H1 (cell line): ENCODE data around the gene NABP2. TPM values are rescaled to one million over a fixed set of nuclear protein-coding genes. Genes with fewer than 3 reads are reported as not detected.

ENCODE experiments used
- CTCF ChIA-PET: fragments of 300-600 bp; sonication (Branson Sonifier 250); formaldehyde crosslinking; loops from one replicate; lab custom pipeline; 2021; ENCODE audit not compliant: partially characterized antibody; lab: Charles Lee
- POLR2A ChIA-PET: fragments of 300-600 bp; sonication (Branson Sonifier 250); formaldehyde crosslinking; loops from one replicate; lab custom pipeline; 2021; ENCODE audit warnings: inconsistent platforms; ENCODE audit not compliant: partially characterized antibody; lab: Charles Lee
- DNase-seq, 2 experiments: peaks; one replicate each; pipeline versions ENCODE4 v3.0.0 to v3.0.0-alpha.2; 2010 to 2022; ENCODE audit warnings: low spot score in 2 of 2, low read depth in 1 of 2, mixed read lengths in 1 of 2
- FAIRE-seq: peaks from 2 replicates; lab custom pipeline; 2011; peaks lifted over from hg19 to GRCh38; lab: Jason Lieb, UNC
- H2AFZ ChIP-seq: 2 replicates; pipeline ENCODE4 v1.8.1; 2012; ENCODE audit warnings: low read length, inconsistent platforms
- H2AK5ac ChIP-seq: 2 replicates; pipeline ENCODE4 v1.6.1; 2013; ENCODE audit warnings: low read depth, low read length
- H2BK120ac ChIP-seq: replicated peaks from 2 replicates; pipeline ENCODE3; 2013; ENCODE audit warnings: low read depth, low read length, inconsistent platforms
- H2BK12ac ChIP-seq: 2 replicates; pipeline ENCODE4 v1.6.1; 2013; ENCODE audit warnings: low read depth, low read length
- H2BK15ac ChIP-seq: 2 replicates; pipeline ENCODE4 v1.6.1; 2013; ENCODE audit warnings: low read length
- H2BK20ac ChIP-seq: 2 replicates; pipeline ENCODE4 v1.6.1; 2013; ENCODE audit warnings: low read length
- H2BK5ac ChIP-seq: 2 replicates; pipeline ENCODE4 v1.6.1; 2013; ENCODE audit warnings: low read depth, low read length
- H3K14ac ChIP-seq: 2 replicates; pipeline ENCODE4 v1.6.1; 2013; ENCODE audit warnings: inconsistent platforms; ENCODE audit not compliant: insufficient read length
- H3K18ac ChIP-seq: 2 replicates; pipeline ENCODE4 v1.6.1; 2013; ENCODE audit warnings: low read length; ENCODE audit errors: extremely low read depth
- H3K23ac ChIP-seq: 2 replicates; pipeline ENCODE4 v1.6.1; 2013; ENCODE audit warnings: inconsistent platforms; ENCODE audit not compliant: insufficient read length
- H3K23me2 ChIP-seq: 2 replicates; pipeline ENCODE4 v1.6.1; 2013; ENCODE audit warnings: low read depth, low read length
- H3K27ac ChIP-seq: 2 replicates; pipeline ENCODE4 v1.6.1; 2011; ENCODE audit warnings: low read depth, low read length, inconsistent platforms
- H3K27me3 ChIP-seq, 4 experiments: replicated peaks in 1 of 4; 1 replicate in 1 of 4; 2 replicates in 3 of 4; pipeline versions ENCODE4 v1.6.1 to v1.8.1; 2011 to 2013; ENCODE audit warnings: low read length in 3 of 4, mild to moderate bottlenecking in 3 of 4, inconsistent platforms in 2 of 4, mixed read lengths in 2 of 4, moderate library complexity in 1 of 4; ENCODE audit not compliant: control insufficient read depth in 3 of 4, insufficient read depth in 3 of 4; ENCODE audit errors: extremely low read depth in 1 of 4
- H3K36me3 ChIP-seq, 4 experiments: 2 replicates each; pipeline versions ENCODE4 v1.6.1 to v1.8.1; 2011 to 2013; ENCODE audit warnings: mild to moderate bottlenecking in 4 of 4, low read length in 3 of 4, moderate library complexity in 2 of 4, control low read depth in 1 of 4, inconsistent platforms in 1 of 4; ENCODE audit not compliant: insufficient read depth in 4 of 4, control insufficient read depth in 2 of 4
- H3K4ac ChIP-seq: replicated peaks from 2 replicates; pipeline ENCODE3; 2013; ENCODE audit warnings: low read length, low read depth, mixed read lengths, inconsistent platforms; ENCODE audit not compliant: insufficient read length
- H3K4me1 ChIP-seq, 4 experiments: replicated peaks in 1 of 4; 1 replicate in 1 of 4; 2 replicates in 3 of 4; pipeline versions ENCODE4 v1.6.1 to v1.8.1; 2011 to 2013; ENCODE audit warnings: low read length in 3 of 4, inconsistent platforms in 2 of 4, mixed read lengths in 1 of 4; ENCODE audit not compliant: insufficient read depth in 4 of 4, control insufficient read depth in 3 of 4
- H3K4me2 ChIP-seq, 2 experiments: 2 replicates each; pipeline versions ENCODE4 v1.6.1 to v1.8.1; 2011 to 2013; ENCODE audit warnings: low read depth in 2 of 2, low read length in 2 of 2, control low read depth in 1 of 2, inconsistent platforms in 1 of 2, mild to moderate bottlenecking in 1 of 2; ENCODE audit not compliant: insufficient read depth in 1 of 2
- H3K4me3 ChIP-seq, 4 experiments: fragments of 200-600, 300-600 bp in 1 of 4; sonication (generic), shearing (Covaris generic), sonication (Bioruptor Twin) in 1 of 4; 2 replicates each; pipeline versions ENCODE4 v1.5.1 to v1.8.1; 2011 to 2016; ENCODE audit warnings: low read length in 4 of 4, low read depth in 3 of 4, control low read depth in 2 of 4, inconsistent platforms in 2 of 4, mild to moderate bottlenecking in 2 of 4, mixed read lengths in 1 of 4, moderate library complexity in 1 of 4; ENCODE audit not compliant: insufficient read depth in 2 of 4; ENCODE audit errors: extremely low read depth in 1 of 4
- H3K56ac ChIP-seq: replicated peaks from 2 replicates; pipeline ENCODE3; 2013; ENCODE audit warnings: low read depth, mild to moderate bottlenecking, mixed read lengths, low read length, inconsistent platforms; ENCODE audit not compliant: insufficient read length
- H3K79me1 ChIP-seq: 2 replicates; pipeline ENCODE4 v1.6.1; 2013; ENCODE audit warnings: low read depth, low read length, control low read depth
- H3K79me2 ChIP-seq, 2 experiments: 2 replicates each; pipeline versions ENCODE4 v1.6.1 to v1.8.1; 2012 to 2013; ENCODE audit warnings: low read length in 2 of 2, mild to moderate bottlenecking in 2 of 2, inconsistent platforms in 1 of 2; ENCODE audit not compliant: insufficient read depth in 2 of 2, control insufficient read depth in 1 of 2
- H3K9ac ChIP-seq, 4 experiments: replicated peaks in 1 of 4; 1 replicate in 1 of 4; 2 replicates in 3 of 4; pipeline versions ENCODE4 v1.6.1 to v1.8.1; 2011 to 2013; ENCODE audit warnings: low read depth in 3 of 4, low read length in 3 of 4, control low read depth in 2 of 4, mild to moderate bottlenecking in 2 of 4, moderate library complexity in 2 of 4, inconsistent platforms in 1 of 4; ENCODE audit errors: extremely low read depth in 1 of 4
- H3K9me3 ChIP-seq, 2 experiments: 2 replicates each; pipeline versions ENCODE4 v1.6.1 to v1.8.1; 2012 to 2013; ENCODE audit warnings: mild to moderate bottlenecking in 2 of 2, moderate library complexity in 2 of 2, control low read depth in 1 of 2, inconsistent platforms in 1 of 2, low read depth in 1 of 2, low read length in 1 of 2, mixed read lengths in 1 of 2; ENCODE audit not compliant: insufficient read depth in 2 of 2
- H4K20me1 ChIP-seq, 2 experiments: replicated peaks in 1 of 2; 2 replicates each; pipeline versions ENCODE3 to v1.8.1; 2011 to 2013; ENCODE audit warnings: inconsistent platforms in 2 of 2, low read length in 2 of 2, mild to moderate bottlenecking in 1 of 2; ENCODE audit not compliant: insufficient read depth in 2 of 2, control insufficient read depth in 1 of 2
- H4K5ac ChIP-seq: 2 replicates; pipeline ENCODE4 v1.6.1; 2013; ENCODE audit warnings: low read length, low read depth, mixed read lengths, inconsistent platforms; ENCODE audit not compliant: insufficient read length
- H4K8ac ChIP-seq: 2 replicates; pipeline ENCODE4 v1.8.0; 2013; ENCODE audit warnings: mild to moderate bottlenecking, moderate library complexity, low read length, inconsistent platforms; ENCODE audit not compliant: insufficient read depth; ENCODE audit errors: extremely low read depth
- H4K91ac ChIP-seq: replicated peaks from 2 replicates; pipeline ENCODE3; 2013; ENCODE audit warnings: low read length, mixed read lengths, inconsistent platforms; ENCODE audit not compliant: insufficient read length
- BACH1 ChIP-seq: IDR thresholded peaks from 2 replicates; pipeline ENCODE4 v1.6.1; 2012; ENCODE audit warnings: low read length, improper control_type of control experiment
- BCL11A ChIP-seq, 2 experiments: IDR thresholded peaks; one replicate each; pipeline ENCODE4 v1.6.1; 2011; ENCODE audit warnings: low read depth in 2 of 2, low read length in 2 of 2, mild to moderate bottlenecking in 2 of 2
- BRCA1 ChIP-seq: IDR thresholded peaks from 2 replicates; pipeline ENCODE4 v1.6.1; 2012; ENCODE audit warnings: low read depth, low read length, improper control_type of control experiment
- CBX8 ChIP-seq: fragments of 300-800, 300-1000 bp; sonication (generic); IDR thresholded peaks from 2 replicates; pipeline ENCODE4 v1.7.1; 2016; ENCODE audit warnings: low read depth, low read length, borderline replicate concordance
- CEBPB ChIP-seq: IDR thresholded peaks from 2 replicates; pipeline ENCODE4 v1.6.1; 2012; ENCODE audit warnings: low read depth, low read length
- CREB1 ChIP-seq: IDR thresholded peaks from 2 replicates; pipeline ENCODE4 v1.6.1; 2012; ENCODE audit warnings: inconsistent platforms
- E2F6 ChIP-seq: IDR thresholded peaks from 2 replicates; pipeline ENCODE4 v1.6.1; 2012; ENCODE audit warnings: inconsistent platforms
- FOSL1 ChIP-seq: IDR thresholded peaks from 2 replicates; pipeline ENCODE4 v1.6.1; 2011; ENCODE audit warnings: mild to moderate bottlenecking, low read depth, low read length, moderate library complexity; ENCODE audit not compliant: insufficient read depth
- JUN ChIP-seq: IDR thresholded peaks from 2 replicates; pipeline ENCODE4 v1.6.1; 2011; ENCODE audit warnings: low read depth, mild to moderate bottlenecking, improper control_type of control experiment, low read length
- PHF8 ChIP-seq: fragments of 200-600 bp; sonication (generic); conservative IDR thresholded peaks from 2 replicates; pipeline ENCODE4 v1.7.1; 2012; ENCODE audit warnings: low read depth, mild to moderate bottlenecking, inconsistent platforms, low read length, moderate library complexity
- RFX5 ChIP-seq: IDR thresholded peaks from 2 replicates; pipeline ENCODE4 v1.6.1; 2011; ENCODE audit warnings: low read depth, low read length, improper control_type of control experiment, borderline replicate concordance
- RXRA ChIP-seq: IDR thresholded peaks from 2 replicates; pipeline ENCODE4 v1.6.1; 2011; ENCODE audit warnings: low read depth, mild to moderate bottlenecking, low read length, moderate library complexity; ENCODE audit not compliant: insufficient read depth
- TAF7 ChIP-seq: optimal IDR thresholded peaks from 2 replicates; pipeline ENCODE3; 2011; ENCODE audit warnings: low read depth, mild to moderate bottlenecking, inconsistent platforms, low read length, moderate library complexity, borderline replicate concordance
- TBP ChIP-seq: IDR thresholded peaks from 2 replicates; pipeline ENCODE4 v1.6.1; 2011; ENCODE audit warnings: low read depth, low read length, improper control_type of control experiment
- YY1 ChIP-seq: IDR thresholded peaks from 2 replicates; pipeline ENCODE4 v1.6.1; 2011; ENCODE audit warnings: low read depth, mild to moderate bottlenecking, low read length
- WGBS, 2 experiments: shearing (Covaris generic) in 1 of 2; methylation state at CpG; one replicate each; pipeline versions ENCODE4 v1.1.6 to v1.1.7; 2013 to 2015; ENCODE audit warnings: low lambda C conversion rate in 2 of 2, mixed read lengths in 2 of 2, inconsistent platforms in 1 of 2, low coverage in 1 of 2, missing lambda C conversion rate in 1 of 2; ENCODE audit not compliant: insufficient replicate concordance in 2 of 2, insufficient coverage in 1 of 2, insufficient read length in 1 of 2; ENCODE audit errors: extremely low coverage in 1 of 2, missing lambda C conversion rate in 1 of 2; 5-methylcytosine and 5-hydroxymethylcytosine counted together
- polyA plus RNA-seq, 7 experiments: library from polyadenylated mRNA; depleted of rRNA in 3 of 7; stranded (reverse) in 5 of 7; unstranded in 2 of 7; fragments of >200 nt in 5 of 7; fragments of 200-250 nt in 2 of 7; gene quantifications; 1 replicate in 5 of 7; 2 replicates in 1 of 7; 4 replicates in 1 of 7; pipeline versions ENCODE4 v1.2.1 to v1.2.3, GENCODE V29; 2011 to 2013; ENCODE audit warnings: missing spikeins in 2 of 7, mixed read lengths in 2 of 7
- total RNA-seq: library from RNA; stranded (reverse); fragmentation: NEBNext Ultra II Directional; extraction: Animal tissue kit (Norgen Biotek cat#: 25700); gene quantifications from 2 replicates; pipeline ENCODE4 v1.2.1, GENCODE V29; 2021

Gene NABP2
- total and polyA plus RNA-seq, 2 of the 8 experiments (the other 6 are each of a cell fraction or from before 2014, with no cell fraction given), result 58.1 to 67.5 TPM

- H3K4me2 ChIP-seq, result no peak overlapping the region
- H3K9ac ChIP-seq, result no peak overlapping the region
- FAIRE-seq (no peak), DNase-seq (no peak)
- H2AFZ ChIP-seq, result no peak overlapping the region
- peaks cover 8 to 27% (median 17%) of the 10 kb centered on the region in 4 experiments for H3K36me3 ChIP-seq
- 87% methylated on average over 1 of the region's 1 CpG; no CpG with 5 or more reads in 1 of the 2 experiments for WGBS, 2 experiments
- H2AK5ac ChIP-seq, result no peak overlapping the region
- no peak overlapping the region for H4K91ac ChIP-seq
- H3K18ac ChIP-seq, result no peak overlapping the region
- no peak overlapping the region for H3K4ac ChIP-seq
- H4K8ac ChIP-seq, result no peak overlapping the region
- no peaks in the 10 kb centered on the region for H3K4me1 ChIP-seq
- H2BK20ac ChIP-seq, result no peak overlapping the region
- POLR2A ChIA-PET, result interaction anchor here (0.9 to 17.4 kb wide), 11 partner anchors 11 to 98 kb away, joined by 3 to 203 read pairs (median 5); partner anchors contain the start of genes PA2G4, RNF41 and SMARCC2
- H3K79me1 ChIP-seq, result no peaks in the 10 kb centered on the region
- no peak overlapping the region for H3K27ac ChIP-seq
- H2BK120ac ChIP-seq, result no peak overlapping the region
- H4K5ac ChIP-seq, result no peak overlapping the region
- no peak overlapping the region for H3K14ac ChIP-seq
- no peak overlapping the region for H3K56ac ChIP-seq
- H3K23ac ChIP-seq, result no peak overlapping the region
- H3K27me3 ChIP-seq, result no peaks in the 10 kb centered on the region
- no peak overlapping the region for H2BK12ac ChIP-seq
- H3K79me2 ChIP-seq, result no peaks in the 10 kb centered on the region
- no peak overlapping the region for H3K4me3 ChIP-seq
- no peaks in the 10 kb centered on the region for H3K23me2 ChIP-seq
- CTCF ChIA-PET, result interaction anchor here (1.1 to 12.3 kb wide), 5 partner anchors 12 to 47 kb away, joined by 3 to 111 read pairs (median 3); partner anchors contain the start of genes RNF41 and SMARCC2
- no peaks in the 10 kb centered on the region for H3K9me3 ChIP-seq
- H2BK15ac ChIP-seq, result no peak overlapping the region
- no peak overlapping the region for H2BK5ac ChIP-seq
- H4K20me1 ChIP-seq, result no peaks in the 10 kb centered on the region
- TF ChIP-seq TBP, result no peak
- TF ChIP-seq YY1, result no peak
- TF ChIP-seq TAF7, result no peak
- no peak for TF ChIP-seq BACH1
- TF ChIP-seq CBX8, result no peak
- TF ChIP-seq PHF8, result no peak
- no peak for TF ChIP-seq BRCA1
- TF ChIP-seq RXRA, result no peak
- no peak for TF ChIP-seq CEBPB
- TF ChIP-seq FOSL1, result no peak
- TF ChIP-seq BCL11A (IDR thresholded peaks at IDR 0.05; ENCODE audit: low read depth in 2 of 2, low read length in 2 of 2), result no peak
- TF ChIP-seq RFX5, result no peak
- no peak for TF ChIP-seq JUN
- TF ChIP-seq E2F6, result no peak
- TF ChIP-seq CREB1, result no peak
Observed at GRCh38 chr12:56202366-56202765, 21.8 kb upstream of the NABP2 start.
